Tibial artery (tissue), 4 donors: ENCODE results near the gene EVC2.

Source experiments
- DNase-seq, 2 donors: peaks; one replicate each; pipeline ENCODE4 v3.0.0-alpha.2; 2019
- H3K27ac ChIP-seq, 2 donors: fragments of 200-600 bp; sonication (generic) in 1 of 2; 1 replicate in 1 of 2; 2 replicates in 1 of 2; pipeline ENCODE4 v1.5.1; 2018 to 2019; ENCODE audit warnings: mild to moderate bottlenecking in 1 of 2
- H3K27me3 ChIP-seq, 2 donors: fragments of 200-600 bp; sonication (generic) in 1 of 2; one replicate each; pipeline versions ENCODE4 v1.5.1 to v1.6.0; 2016 to 2019
- H3K36me3 ChIP-seq, 3 donors: fragments of 200-600 bp; sonication (generic) in 2 of 3; one replicate each; pipeline ENCODE4 v1.5.1; 2016 to 2019; ENCODE audit warnings: mild to moderate bottlenecking in 2 of 3
- H3K4me1 ChIP-seq, 4 donors: fragments of 200-600 bp; sonication (generic) in 2 of 4; 1 replicate in 3 of 4; 2 replicates in 1 of 4; pipeline ENCODE4 v1.5.1; 2016 to 2019
- H3K4me3 ChIP-seq, 2 donors: fragments of 200-600 bp; sonication (generic) in 1 of 2; 1 replicate in 1 of 2; 2 replicates in 1 of 2; pipeline ENCODE4 v1.5.1; 2018 to 2019; ENCODE audit warnings: mild to moderate bottlenecking in 2 of 2
- H3K9me3 ChIP-seq, 3 donors: fragments of 200-600 bp; sonication (generic) in 1 of 3; one replicate each; pipeline ENCODE4 v1.5.1; 2016 to 2019
- CTCF ChIP-seq, 2 experiments: fragments of 200-600 bp in 1 of 2; fragments of 450-650 bp in 1 of 2; IDR thresholded peaks; one replicate each; pipeline ENCODE4 v1.5.1; 2017 to 2019; ENCODE audit warnings: antibody characterized with exemption in 2 of 2, mild to moderate bottlenecking in 1 of 2, moderate library complexity in 1 of 2
- intact Hi-C: fragments of 100-400 bp; cut with DNase I; formaldehyde crosslinking; loops from one replicate; pipeline ENCODE4 v1.15.0; 2023; ENCODE audit warnings: low total_unique reads

Gene EVC2

DNA sequence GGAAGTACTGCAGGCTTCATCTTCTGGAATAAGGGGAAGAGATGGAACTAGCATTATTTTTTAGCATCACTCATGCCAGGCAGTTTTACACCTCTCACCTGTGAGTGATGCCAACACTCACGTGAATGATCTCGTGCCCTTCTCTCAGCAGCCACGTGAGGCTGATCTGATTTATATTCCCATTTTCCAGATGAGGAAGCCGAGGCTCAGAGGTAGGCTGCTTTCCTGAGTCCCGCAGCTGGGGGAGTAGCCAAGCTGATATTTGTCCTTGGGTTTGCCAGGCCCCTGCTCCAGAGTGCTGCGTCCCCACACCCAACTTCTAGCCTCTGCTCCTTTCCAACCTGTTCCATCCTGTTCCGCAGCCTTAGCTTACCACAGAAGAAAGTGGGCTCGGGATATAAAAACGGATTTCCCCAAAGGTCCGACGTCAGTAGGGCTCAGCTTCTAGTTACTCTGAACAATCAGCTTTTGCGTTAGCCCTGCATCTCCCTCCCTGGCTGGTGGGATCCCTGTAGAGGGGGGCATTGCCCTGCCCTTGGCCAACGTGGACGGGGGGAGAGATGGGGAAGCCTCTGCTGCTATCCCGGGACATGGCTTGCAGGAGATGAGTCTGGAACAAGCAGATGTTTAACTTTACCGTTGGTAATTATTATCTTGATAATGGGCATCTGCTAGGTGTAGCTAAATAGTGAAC, 11.9 kb upstream of the EVC2 start:
- Histone ChIP-seq H3K36me3 (peaks cover 9 to 61% (median 27%) of the 10 kb centered on the region in 3 donors), H3K4me3 (no peak overlapping the region), H3K27me3 (no peaks in the 10 kb centered on the region), H3K9me3 (peaks cover 0 to 1% (median 0%) of the 10 kb centered on the region in 3 donors), H3K27ac (no peak overlapping the region), H3K4me1 (no peaks in the 10 kb centered on the region)
- no peak for TF ChIP-seq CTCF (IDR thresholded peaks at IDR 0.05)
- intact Hi-C loops, result no loop called here
- no peak for DNase-seq

GRCh38 chr4:5719350-5720055, 11.1 kb upstream of the EVC2 start:
- H3K36me3 ChIP-seq, result peaks cover 9 to 53% (median 22%) of the 10 kb centered on the region in 3 donors
- H3K4me1 ChIP-seq, result no peaks in the 10 kb centered on the region
- H3K27ac ChIP-seq, result no peak overlapping the region
- no peak for DNase-seq
- no peaks in the 10 kb centered on the region for H3K27me3 ChIP-seq
- intact Hi-C loops, result no loop called here
- H3K4me3 ChIP-seq, result no peak overlapping the region
- peaks cover 0 to 5% (median 0%) of the 10 kb centered on the region in 3 donors for H3K9me3 ChIP-seq
- TF ChIP-seq CTCF (IDR thresholded peaks at IDR 0.05), result no peak

GRCh38 chr4:5718411-5718810, 10.1 kb upstream of the EVC2 start:
- peaks cover 0 to 5% (median 0%) of the 10 kb centered on the region in 3 donors for H3K9me3 ChIP-seq
- no peaks in the 10 kb centered on the region for H3K4me1 ChIP-seq
- no peaks in the 10 kb centered on the region for H3K27me3 ChIP-seq
- intact Hi-C loops, result no loop called here
- TF ChIP-seq CTCF (IDR thresholded peaks at IDR 0.05), result no peak
- no peak overlapping the region for H3K4me3 ChIP-seq
- DNase-seq, result no peak
- peaks cover 4 to 44% (median 16%) of the 10 kb centered on the region in 3 donors for H3K36me3 ChIP-seq
- H3K27ac ChIP-seq, result no peak overlapping the region

DNA sequence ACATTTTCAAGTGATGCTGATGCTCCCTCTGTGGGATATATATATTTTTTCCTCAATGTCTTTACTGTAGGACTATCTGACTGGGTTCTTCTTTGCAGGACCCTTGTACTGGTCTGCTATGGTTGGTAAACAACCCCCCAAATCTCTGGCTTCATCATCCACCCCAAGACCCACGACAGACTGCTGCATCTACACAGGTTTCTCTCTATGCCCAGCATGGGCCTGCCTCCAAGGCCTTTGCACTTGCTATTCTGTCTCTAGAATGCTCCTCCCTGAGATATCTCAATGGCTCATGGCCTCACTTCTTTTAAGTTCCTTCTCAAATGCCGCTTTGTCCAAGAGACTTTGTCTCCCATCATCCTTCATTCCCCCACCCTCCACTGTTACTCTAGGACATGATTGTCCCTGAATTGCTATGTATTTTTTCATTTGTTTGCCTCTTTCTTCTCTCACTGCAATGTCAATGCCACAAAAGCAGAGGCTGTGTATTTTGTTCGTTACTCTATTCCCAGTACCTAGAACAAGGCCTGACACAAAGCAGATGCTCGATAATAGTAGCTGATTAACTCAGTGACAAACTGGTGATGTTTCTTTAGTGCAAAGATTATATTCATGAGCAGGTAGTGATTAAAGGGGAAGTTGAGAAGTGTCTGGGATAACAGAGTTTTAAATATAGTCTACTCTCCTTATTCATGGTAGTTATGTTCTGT, 9.2 kb upstream of the EVC2 start:
- H3K27ac ChIP-seq, result no peak overlapping the region
- DNase-seq, result no peak
- H3K27me3 ChIP-seq, result no peaks in the 10 kb centered on the region
- peaks cover 4 to 39% (median 16%) of the 10 kb centered on the region in 3 donors for H3K36me3 ChIP-seq
- no peak overlapping the region for H3K4me3 ChIP-seq
- no peak for TF ChIP-seq CTCF (IDR thresholded peaks at IDR 0.05)
- H3K9me3 ChIP-seq, result peaks cover 0 to 5% (median 0%) of the 10 kb centered on the region in 3 donors
- H3K4me1 ChIP-seq, result peaks cover 0 to 5% (median 3%) of the 10 kb centered on the region in 4 donors
- intact Hi-C loops, result no loop called here

DNA sequence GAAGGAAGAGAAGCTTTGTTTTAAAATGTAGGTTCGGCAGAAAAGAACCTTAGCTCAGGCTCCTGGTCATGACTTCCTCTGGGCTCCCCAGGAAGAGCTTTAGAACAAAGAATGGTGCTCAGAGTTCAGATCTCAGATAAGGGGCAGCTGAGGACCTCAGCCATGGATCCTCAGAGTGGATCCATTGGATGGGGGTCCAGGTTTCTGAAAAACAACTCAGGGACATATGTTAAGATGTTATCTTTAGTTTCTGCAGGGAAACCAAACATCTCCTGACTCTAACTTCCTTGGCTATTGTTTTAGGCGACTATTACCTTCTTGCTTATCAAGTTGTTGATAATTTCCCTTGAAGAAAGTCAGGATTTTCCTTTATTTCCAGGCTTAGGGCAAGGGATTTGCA, 8.0 kb upstream of the EVC2 start:
- no peak overlapping the region for H3K4me3 ChIP-seq
- DNase-seq, result no peak
- no peak for TF ChIP-seq CTCF (IDR thresholded peaks at IDR 0.05)

More for the DNA sequence above, 8.0 kb upstream of the EVC2 start:
- H3K27me3 ChIP-seq, result no peaks in the 10 kb centered on the region
- H3K36me3 ChIP-seq, result peaks cover 4 to 26% (median 16%) of the 10 kb centered on the region in 3 donors
- no peak overlapping the region for H3K27ac ChIP-seq
- H3K9me3 ChIP-seq, result peaks cover 0 to 5% (median 0%) of the 10 kb centered on the region in 3 donors
- intact Hi-C loops, result no loop called here
- H3K4me1 ChIP-seq, result peaks cover 0 to 14% (median 9%) of the 10 kb centered on the region in 4 donors
